Endothelial cell of umbilical vein (primary cell): ENCODE results near the gene PTF1A. TPM values are rescaled to one million over a fixed set of nuclear protein-coding genes. Genes with fewer than 3 reads are reported as not detected.

Experiments used
- BruUV-seq: library from RNA; stranded (reverse); fragments of 400-500 nt; replicated peaks from 2 replicates; lab custom pipeline; 2021; lab: Mats Ljungman, UMichigan
- CTCF ChIA-PET: fragments of 300-600, 350-600 bp; sonication (Branson Sonifier 250); formaldehyde crosslinking; loops from one replicate; lab custom pipeline; 2021; ENCODE audit warnings: antibody characterized with exemption, inconsistent platforms; lab: Charles Lee
- POLR2A ChIA-PET: fragments of 300-600, 350-600 bp; sonication (Branson Sonifier 250); formaldehyde crosslinking; loops from one replicate; lab custom pipeline; 2021; ENCODE audit warnings: antibody characterized with exemption, inconsistent platforms; lab: Charles Lee
- DNase-seq: peaks from one replicate; pipeline ENCODE4 v3.0.0-alpha.2; 2011; ENCODE audit warnings: low read depth, low spot score
- FAIRE-seq: peaks from 2 replicates; lab custom pipeline; 2011; peaks lifted over from hg19 to GRCh38; lab: Jason Lieb, UNC
- H2AFZ ChIP-seq: 2 replicates; pipeline ENCODE4 v1.6.0; 2012; ENCODE audit warnings: low read depth, low read length, control low read depth, inconsistent platforms
- H3K27ac ChIP-seq: 2 replicates; pipeline ENCODE4 v1.5.1; 2011; ENCODE audit warnings: low read depth, mild to moderate bottlenecking, control low read depth, low read length, moderate library complexity; ENCODE audit not compliant: insufficient read depth
- H3K27me3 ChIP-seq, 2 experiments: 2 replicates each; pipeline versions ENCODE4 v1.6.0 to v1.6.1; 2011; ENCODE audit warnings: low read length in 2 of 2, mixed read lengths in 1 of 2; ENCODE audit not compliant: control insufficient read depth in 2 of 2, insufficient read depth in 2 of 2
- H3K36me3 ChIP-seq, 2 experiments: 2 replicates in 1 of 2; 3 replicates in 1 of 2; pipeline ENCODE4 v1.5.1; 2011; ENCODE audit warnings: low read length in 2 of 2, mild to moderate bottlenecking in 1 of 2, moderate library complexity in 1 of 2; ENCODE audit not compliant: control insufficient read depth in 2 of 2, insufficient read depth in 2 of 2; ENCODE audit errors: extremely low read depth in 1 of 2
- H3K4me1 ChIP-seq: 3 replicates; pipeline ENCODE4 v1.5.1; 2011; ENCODE audit warnings: mild to moderate bottlenecking, low read length; ENCODE audit not compliant: control insufficient read depth, insufficient read depth; ENCODE audit errors: extremely low read depth
- H3K4me2 ChIP-seq: 2 replicates; pipeline ENCODE4 v1.6.1; 2011; ENCODE audit warnings: low read length, control low read depth, mixed read lengths; ENCODE audit not compliant: insufficient read depth
- H3K4me3 ChIP-seq, 3 experiments: fragments of 200-600 bp in 1 of 3; sonication (generic), shearing (Covaris generic) in 1 of 3; replicated peaks in 1 of 3; 2 replicates each; pipeline ENCODE4 v1.5.1; 2011 to 2016; ENCODE audit warnings: control low read depth in 3 of 3, low read length in 3 of 3, mild to moderate bottlenecking in 2 of 3, inconsistent platforms in 1 of 3, low read depth in 1 of 3, moderate library complexity in 1 of 3; ENCODE audit not compliant: insufficient read depth in 1 of 3
- H3K79me2 ChIP-seq: 2 replicates; pipeline ENCODE4 v1.6.0; 2012; ENCODE audit warnings: low read length, inconsistent platforms; ENCODE audit not compliant: control insufficient read depth, insufficient read depth
- H3K9ac ChIP-seq: replicated peaks from 2 replicates; pipeline ENCODE3; 2011; ENCODE audit warnings: low read length, control low read depth; ENCODE audit not compliant: insufficient read depth; ENCODE audit errors: extremely low read depth
- H3K9me1 ChIP-seq: replicated peaks from 3 replicates; pipeline ENCODE4 v1.6.0; 2011; ENCODE audit warnings: mild to moderate bottlenecking, low read length; ENCODE audit not compliant: control insufficient read depth, insufficient read depth; ENCODE audit errors: extremely low read depth
- H3K9me3 ChIP-seq: replicated peaks from 2 replicates; pipeline ENCODE4 v1.5.1; 2012; ENCODE audit warnings: low read length, inconsistent platforms; ENCODE audit not compliant: control insufficient read depth, insufficient read depth
- H4K20me1 ChIP-seq: replicated peaks from 2 replicates; pipeline ENCODE3; 2011; ENCODE audit warnings: mild to moderate bottlenecking, low read length; ENCODE audit not compliant: control insufficient read depth, insufficient read depth; ENCODE audit errors: extremely low read depth
- CTCF ChIP-seq, 2 donors: IDR thresholded peaks; 1 replicate in 1 of 2; 2 replicates in 1 of 2; pipeline ENCODE4 v1.5.1; 2011; ENCODE audit warnings: low read length in 2 of 2, mild to moderate bottlenecking in 2 of 2, moderate library complexity in 2 of 2, control low read depth in 1 of 2, inconsistent platforms in 1 of 2, low read depth in 1 of 2; ENCODE audit not compliant: insufficient read depth in 1 of 2; ENCODE audit errors: extremely low read depth in 1 of 2
- EZH2 ChIP-seq: IDR thresholded peaks from 2 replicates; pipeline ENCODE4 v1.6.1; 2012; ENCODE audit warnings: borderline replicate concordance, low read depth, mild to moderate bottlenecking, moderate library complexity, low read length, inconsistent platforms; ENCODE audit not compliant: severe bottlenecking
- FOS ChIP-seq: IDR thresholded peaks from 2 replicates; pipeline ENCODE4 v1.6.1; 2011; ENCODE audit warnings: mild to moderate bottlenecking, low read length, moderate library complexity, borderline replicate concordance; ENCODE audit not compliant: insufficient read depth
- GATA2 ChIP-seq: IDR thresholded peaks from 2 replicates; pipeline ENCODE4 v1.7.0; 2011; ENCODE audit warnings: low read depth, mild to moderate bottlenecking, moderate library complexity, mixed read lengths, low read length; ENCODE audit not compliant: insufficient read length, insufficient read depth
- JUN ChIP-seq: IDR thresholded peaks from 2 replicates; pipeline ENCODE4 v1.6.1; 2011; ENCODE audit warnings: borderline replicate concordance, low read depth; ENCODE audit not compliant: insufficient read length, insufficient read depth
- MAX ChIP-seq: IDR thresholded peaks from 2 replicates; pipeline ENCODE4 v1.6.1; 2011; ENCODE audit not compliant: insufficient read depth, insufficient read length
- MYC ChIP-seq: IDR thresholded peaks from one replicate; pipeline ENCODE4 v1.6.1; 2011; ENCODE audit warnings: mild to moderate bottlenecking, low read depth, low read length
- POLR2A ChIP-seq: IDR thresholded peaks from 2 replicates; pipeline ENCODE4 v1.6.1; 2012; ENCODE audit warnings: low read depth, mild to moderate bottlenecking, control low read depth, low read length
- POLR2AphosphoS5 ChIP-seq: IDR thresholded peaks from 2 replicates; pipeline ENCODE4 v1.6.1; 2012; ENCODE audit warnings: low read depth, mild to moderate bottlenecking, control low read depth, low read length, moderate library complexity; ENCODE audit not compliant: insufficient read depth
- dilution Hi-C: fragments of 300-500 bp; cut with MboI; formaldehyde crosslinking; loops from one replicate; pipeline ENCODE4 v1.15.0; 2019; ENCODE audit warnings: low sequenced_read_pairs; ENCODE audit not compliant: extremely low pct_ligation_motif_present
- intact Hi-C: fragments of 100-400 bp; cut with micrococcal nuclease; formaldehyde crosslinking; loops from one replicate; pipeline ENCODE4 v1.10.0; 2022
- polyA plus RNA-seq, 4 experiments: library from polyadenylated mRNA; depleted of rRNA in 3 of 4; stranded (reverse) in 3 of 4; unstranded in 1 of 4; fragments of >200 nt; gene quantifications; 2 replicates each; pipeline versions ENCODE4 v1.2.1 to v1.2.3, GENCODE V29; 2011 to 2012; ENCODE audit warnings: missing spikeins in 1 of 4
- total RNA-seq: library from RNA; stranded (reverse); gene quantifications from 2 replicates; pipeline ENCODE4 v1.2.3, GENCODE V29; 2021

Gene PTF1A
- total and polyA plus RNA-seq, 2 donors (not counting 3 experiments of a cell fraction or from before 2014, with no cell fraction given) = not detected

- no TSS peak for BruUV-seq
- H2AFZ ChIP-seq = no peak overlapping the region
- no peaks in the 10 kb centered on the region for H4K20me1 ChIP-seq
- ChIA-PET CTCF (interaction anchor here (1.0 kb wide), 1 partner anchor 30 kb away, joined by 3 read pairs; no protein-coding TSS in a partner anchor), POLR2A (no interaction called here)
- no peaks in the 10 kb centered on the region for H3K36me3 ChIP-seq
- no peaks in the 10 kb centered on the region for H3K9me1 ChIP-seq
- no peak for FAIRE-seq
- TF ChIP-seq FOS (no peak), MAX (no peak), EZH2 (no peak), JUN (no peak), POLR2A (no peak), MYC (no peak), GATA2 (no peak), POLR2AphosphoS5 (no peak), CTCF (IDR thresholded peaks at IDR 0.05; ENCODE audit: extremely low read depth in 1 of 2, insufficient read depth in 1 of 2, low read depth in 1 of 2, low read length in 2 of 2) (no peak)
- peaks cover 33 to 38% of the 10 kb centered on the region in 2 experiments for H3K27me3 ChIP-seq
- H3K4me1 ChIP-seq = no peaks in the 10 kb centered on the region
- dilution Hi-C loops = no loop called here
- no peak overlapping the region for H3K4me3 ChIP-seq
- no peak for DNase-seq
- intact Hi-C loops = no loop called here
- H3K27ac ChIP-seq = no peak overlapping the region
- no peak overlapping the region for H3K9ac ChIP-seq
- no peaks in the 10 kb centered on the region for H3K9me3 ChIP-seq
- no peaks in the 10 kb centered on the region for H3K79me2 ChIP-seq
- H3K4me2 ChIP-seq = no peak overlapping the region
Measured at GRCh38 chr10:23189024-23189423, 3.1 kb upstream of the PTF1A start.
